Activated naive CD4-positive, alpha-beta T cell treated with anti-CD3 and anti-CD28 coated beads, Interleukin-2, amount 50 U/mL, for 24 hours (primary cell): ENCODE measurements around the gene TMEM86B.
"Not testable (repeated sequence)": the region's sequence is repeated elsewhere in the genome, so short reads cannot be mapped to it uniquely, and the experiment has no call there.

ENCODE experiments used
- H3K27ac Mint-ChIP-seq: one replicate; pipeline ENCODE4 v1.8.0; 2021; ENCODE audit warnings: mild to moderate bottlenecking, mixed read lengths
- H3K27me3 Mint-ChIP-seq: one replicate; pipeline ENCODE4 v1.8.0; 2021; ENCODE audit warnings: mixed read lengths
- H3K36me3 Mint-ChIP-seq: one replicate; pipeline ENCODE4 v1.8.0; 2021; ENCODE audit warnings: mixed read lengths
- H3K4me1 Mint-ChIP-seq: one replicate; pipeline ENCODE4 v1.8.0; 2021; ENCODE audit warnings: mixed read lengths
- H3K4me3 Mint-ChIP-seq: one replicate; pipeline ENCODE4 v1.8.0; 2021; ENCODE audit warnings: mild to moderate bottlenecking, mixed read lengths
- H3K9me3 Mint-ChIP-seq: one replicate; pipeline ENCODE4 v1.8.0; 2021; ENCODE audit warnings: mixed read lengths

Gene TMEM86B

DNA sequence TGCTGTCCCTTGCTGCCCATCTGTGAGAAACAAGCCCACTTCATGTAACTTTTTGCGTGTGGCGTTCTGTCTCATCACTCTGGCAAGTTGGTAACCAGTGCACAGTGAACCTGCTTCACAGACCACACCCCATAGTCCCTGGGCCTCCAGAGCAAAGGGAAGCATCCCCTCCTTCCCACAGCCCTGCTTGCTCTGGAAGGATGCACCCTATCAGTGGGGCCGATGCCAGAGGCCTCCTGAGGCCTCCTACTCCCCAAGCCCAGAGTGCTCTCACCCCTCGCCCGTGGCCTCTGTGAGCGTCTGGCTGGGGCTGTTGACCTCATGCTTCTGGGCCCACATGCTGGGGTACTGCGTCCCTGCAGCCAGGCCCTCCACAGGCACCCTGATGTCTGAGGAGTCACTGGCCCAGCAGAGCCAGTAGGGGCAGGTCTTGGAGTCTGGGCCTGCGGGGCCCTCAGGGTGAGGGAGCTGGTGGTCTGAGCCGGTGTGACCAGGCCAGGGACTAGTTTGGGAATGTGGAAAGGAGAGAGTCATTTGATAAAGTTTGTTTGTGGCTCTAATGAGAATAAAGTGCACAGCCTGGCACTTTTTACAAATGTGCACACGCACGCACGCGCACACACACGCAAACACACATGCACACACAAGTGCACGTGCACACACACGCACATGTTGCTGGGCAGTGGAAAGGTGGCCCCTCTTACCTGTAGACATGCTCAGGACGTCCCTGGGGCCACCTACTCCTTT, 5.1 kb downstream of the TMEM86B start:
- H3K27ac Mint-ChIP-seq = peak overlapping the region; percentile 4
- H3K36me3 Mint-ChIP-seq = peaks cover 11% of the 10 kb centered on the region
- H3K4me3 Mint-ChIP-seq = no peak overlapping the region
- H3K27me3 Mint-ChIP-seq = no peaks in the 10 kb centered on the region
- peaks cover 3% of the 10 kb centered on the region for H3K9me3 Mint-ChIP-seq
- no peaks in the 10 kb centered on the region for H3K4me1 Mint-ChIP-seq

DNA sequence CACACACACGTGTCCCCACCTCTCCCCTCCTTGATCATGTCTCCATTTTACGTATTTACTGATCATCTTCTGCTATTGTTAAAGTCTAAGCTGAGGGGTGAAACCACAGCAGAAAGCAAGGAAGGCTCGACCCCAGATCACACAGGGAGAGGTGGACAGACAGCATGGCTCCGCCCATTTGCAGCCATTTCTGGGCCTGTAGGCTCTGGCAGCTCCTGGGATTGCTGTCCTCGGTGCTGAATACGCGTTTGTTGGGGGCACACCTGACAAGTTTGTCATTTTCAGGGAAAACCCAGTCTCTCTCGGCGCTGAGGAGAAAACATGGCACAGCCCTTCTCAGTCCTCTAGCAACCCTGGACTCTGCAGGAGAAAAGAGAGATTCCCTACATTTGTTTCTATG, 8.0 kb downstream of the TMEM86B start:
- Mint-ChIP-seq H3K36me3 (peaks cover 8% of the 10 kb centered on the region), H3K27ac (no peak overlapping the region), H3K9me3 (peaks cover 3% of the 10 kb centered on the region), H3K27me3 (no peaks in the 10 kb centered on the region), H3K4me3 (no peak overlapping the region), H3K4me1 (peaks cover 16% of the 10 kb centered on the region)

DNA sequence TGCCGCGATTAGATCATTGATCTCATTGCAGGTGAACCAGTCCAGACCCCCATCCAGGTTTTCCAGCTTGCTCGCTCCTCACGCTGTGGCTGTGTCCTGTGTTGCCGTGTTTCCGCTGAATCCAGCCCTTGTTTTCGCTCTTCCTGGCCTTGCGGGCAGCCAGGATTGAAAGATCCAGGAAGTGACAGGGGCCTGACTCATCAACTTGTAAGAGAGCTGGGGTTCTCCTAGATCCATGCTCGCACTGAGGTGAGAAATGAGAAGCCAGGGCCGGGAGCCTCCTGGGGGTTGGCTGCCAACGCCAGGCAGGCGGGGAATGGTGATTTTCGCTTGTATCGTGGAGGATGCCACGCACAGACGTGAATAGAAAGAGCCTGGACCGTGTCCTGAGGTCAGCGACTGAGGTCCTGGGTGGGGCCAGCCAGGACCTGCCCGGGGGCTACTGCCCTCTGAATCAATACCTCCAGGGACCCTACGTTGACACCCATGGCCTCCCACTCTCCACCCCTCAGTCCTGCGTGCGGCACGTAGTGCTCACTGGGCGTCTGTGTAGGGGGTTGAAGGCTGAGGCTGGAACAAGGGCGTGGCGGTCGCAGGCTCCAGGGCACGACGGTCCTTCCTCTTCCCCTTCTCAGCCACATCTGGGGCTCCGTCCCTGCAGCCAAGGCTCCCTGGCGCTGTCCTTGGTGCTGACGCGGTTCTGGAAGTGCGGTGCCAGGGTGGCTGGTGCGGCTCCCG, 11.9 kb downstream of the TMEM86B start:
- H3K27me3 Mint-ChIP-seq = peaks cover 8% of the 10 kb centered on the region
- H3K27ac Mint-ChIP-seq = no peak overlapping the region
- H3K9me3 Mint-ChIP-seq = peaks cover 7% of the 10 kb centered on the region
- H3K4me3 Mint-ChIP-seq = peak overlapping the region; percentile 34
- H3K4me1 Mint-ChIP-seq = peaks cover 19% of the 10 kb centered on the region
- H3K36me3 Mint-ChIP-seq = peaks cover 9% of the 10 kb centered on the region

GRCh38 chr19:55213547-55213946, 15.0 kb downstream of the TMEM86B start:
- Mint-ChIP-seq H3K27me3 (peaks cover 18% of the 10 kb centered on the region), H3K36me3 (peaks cover 3% of the 10 kb centered on the region), H3K4me1 (peaks cover 19% of the 10 kb centered on the region), H3K27ac (no peak overlapping the region), H3K4me3 (no peak overlapping the region), H3K9me3 (peaks cover 3% of the 10 kb centered on the region)

- no peak overlapping the region for H3K4me3 Mint-ChIP-seq
- peaks cover 3% of the 10 kb centered on the region for H3K36me3 Mint-ChIP-seq
- peaks cover 19% of the 10 kb centered on the region for H3K4me1 Mint-ChIP-seq
- no peak overlapping the region for H3K27ac Mint-ChIP-seq
- H3K27me3 Mint-ChIP-seq = peaks cover 18% of the 10 kb centered on the region
- H3K9me3 Mint-ChIP-seq = peaks cover 3% of the 10 kb centered on the region
These were observed 16.1 kb downstream of the TMEM86B start for GRCh38 chr19:55212447-55212846.

GRCh38 chr19:55209693-55210472, 18.7 kb downstream of the TMEM86B start:
- Mint-ChIP-seq H3K27me3 (peaks cover 27% of the 10 kb centered on the region), H3K4me3 (no peak overlapping the region), H3K4me1 (peaks cover 4% of the 10 kb centered on the region), H3K36me3 (peaks cover 5% of the 10 kb centered on the region), H3K27ac (no peak overlapping the region), H3K9me3 (peaks cover 3% of the 10 kb centered on the region)

DNA sequence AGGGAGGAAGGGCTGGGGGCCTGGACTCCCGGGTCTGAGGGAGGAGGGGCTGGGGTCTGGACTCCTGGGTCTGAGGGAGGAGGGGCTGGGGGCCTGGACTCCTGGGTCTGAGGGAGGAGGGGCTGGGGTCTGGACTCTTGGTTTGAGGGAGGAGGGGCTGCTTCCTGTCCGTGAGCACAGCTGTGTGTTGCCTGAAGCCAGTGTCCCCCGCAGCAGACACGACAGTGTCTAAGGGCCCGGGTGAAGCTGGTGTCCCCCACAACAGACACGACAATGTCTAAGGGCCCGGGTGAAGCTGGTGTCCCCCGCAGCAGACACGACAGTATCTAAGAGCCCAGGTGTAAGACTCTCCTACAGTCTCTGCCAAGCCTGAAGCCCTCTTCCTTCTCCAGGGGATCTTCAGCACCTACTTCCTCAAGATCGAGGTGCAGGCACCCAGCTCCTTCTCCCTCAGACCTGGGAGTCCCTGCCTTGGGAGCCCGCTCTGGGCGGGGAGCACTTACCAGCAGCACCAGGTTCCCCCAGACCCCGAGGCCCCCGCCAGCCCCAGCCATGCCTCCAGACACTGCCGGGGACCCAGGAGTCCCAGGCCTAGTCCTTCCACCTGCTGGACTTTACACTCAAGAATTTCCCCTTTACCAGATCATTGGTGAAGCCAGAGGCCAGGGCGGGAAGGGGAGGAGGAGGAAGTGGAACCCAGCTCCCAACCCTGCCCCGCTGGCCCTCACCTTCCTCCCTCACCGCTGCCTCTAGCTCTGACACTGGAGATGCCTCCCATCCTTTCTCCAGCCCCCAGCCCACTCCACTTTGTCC, 19.5 kb downstream of the TMEM86B start, which contains the start of gene PTPRH:
Gene PTPRH (minus strand): TSS at position 622 of the 813 bp plus-strand sequence. CDS start 68 bp downstream, at position 554.
- Mint-ChIP-seq H3K4me3 (no peak within 1 kb of the TSS), H3K27me3 (peaks cover 29% of the 10 kb centered on the region), H3K4me1 (peaks cover 4% of the 10 kb centered on the region), H3K9me3 (peaks cover 2% of the 10 kb centered on the region), H3K27ac (no peak within 1 kb of the TSS), H3K36me3 (peaks cover 5% of the 10 kb centered on the region)

DNA sequence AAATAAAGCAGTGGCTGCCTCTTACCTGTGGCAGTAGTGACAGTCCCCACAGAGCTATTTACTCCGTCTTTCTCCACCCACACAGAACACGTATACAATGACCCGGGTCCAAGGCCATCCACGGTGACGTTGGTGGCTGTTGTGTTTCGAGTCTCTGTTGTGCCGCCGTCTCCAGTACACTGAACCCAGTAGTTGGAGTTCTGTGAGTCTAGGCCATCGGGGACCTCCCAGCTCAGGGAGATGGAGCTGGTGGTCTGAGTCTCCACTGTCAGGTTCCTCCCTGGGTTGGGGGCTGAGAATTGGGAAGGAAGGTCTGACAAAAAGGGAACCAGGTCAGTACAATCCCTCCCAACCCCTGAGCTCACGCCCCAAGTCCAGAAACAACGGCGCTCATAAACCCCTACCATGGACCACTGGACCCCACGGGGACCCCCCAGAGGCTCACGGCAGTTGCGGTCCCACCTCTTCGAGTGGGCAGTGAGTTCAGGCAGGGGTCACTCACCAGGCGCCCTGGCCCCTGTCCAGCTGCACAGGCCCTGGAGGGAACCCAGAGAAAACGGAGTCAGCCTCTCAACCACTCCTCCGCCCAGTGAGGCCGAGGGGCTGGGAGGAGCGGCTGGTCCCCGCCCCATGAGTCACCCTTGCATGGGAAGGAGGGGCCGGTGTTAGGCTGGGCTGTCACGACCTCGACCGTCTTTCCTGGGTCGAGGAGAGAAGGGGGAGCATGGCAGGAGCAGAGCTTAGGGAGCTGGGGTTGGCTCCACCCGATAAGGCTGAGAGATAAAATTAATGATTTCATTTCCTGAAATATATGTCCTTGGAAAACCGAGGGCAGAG, 21.7 kb downstream of the TMEM86B start:
- no peaks in the 10 kb centered on the region for H3K9me3 Mint-ChIP-seq
- H3K36me3 Mint-ChIP-seq = peaks cover 2% of the 10 kb centered on the region
- H3K4me3 Mint-ChIP-seq = no peak overlapping the region
- H3K4me1 Mint-ChIP-seq = peaks cover 4% of the 10 kb centered on the region
- H3K27me3 Mint-ChIP-seq = peaks cover 27% of the 10 kb centered on the region
- peak overlapping the region; percentile 65 for H3K27ac Mint-ChIP-seq

DNA sequence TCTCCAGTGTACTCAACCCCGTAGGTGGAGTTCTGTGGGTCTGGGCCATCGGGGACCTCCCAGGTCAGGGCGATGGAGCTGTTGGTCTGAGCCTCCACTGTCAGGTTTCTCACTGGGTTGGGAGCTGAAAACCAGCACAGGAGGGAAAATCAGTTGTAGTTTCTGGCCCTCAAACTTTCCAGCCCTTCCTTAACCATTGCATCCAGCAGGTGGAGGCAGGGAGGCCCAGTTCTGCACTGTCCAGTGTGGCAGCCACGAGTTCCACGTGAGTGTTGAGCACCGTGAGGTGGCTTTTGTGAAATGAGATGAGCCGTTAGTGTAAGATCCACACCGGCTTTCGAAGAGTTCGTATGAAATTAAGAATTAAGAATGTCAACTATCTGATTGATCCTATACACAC, 26.4 kb downstream of the TMEM86B start:
- H3K27me3 Mint-ChIP-seq = peaks cover 26% of the 10 kb centered on the region
- H3K9me3 Mint-ChIP-seq, H3K4me3 Mint-ChIP-seq, H3K27ac Mint-ChIP-seq, H3K36me3 Mint-ChIP-seq, H3K4me1 Mint-ChIP-seq: not testable (repeated sequence)

GRCh38 chr19:55199620-55200204, 28.9 kb downstream of the TMEM86B start:
- Mint-ChIP-seq H3K9me3 (no peaks in the 10 kb centered on the region), H3K27ac (no peak overlapping the region), H3K4me3 (no peak overlapping the region), H3K4me1 (no peaks in the 10 kb centered on the region), H3K36me3 (peaks cover 2% of the 10 kb centered on the region), H3K27me3 (peaks cover 17% of the 10 kb centered on the region)

DNA sequence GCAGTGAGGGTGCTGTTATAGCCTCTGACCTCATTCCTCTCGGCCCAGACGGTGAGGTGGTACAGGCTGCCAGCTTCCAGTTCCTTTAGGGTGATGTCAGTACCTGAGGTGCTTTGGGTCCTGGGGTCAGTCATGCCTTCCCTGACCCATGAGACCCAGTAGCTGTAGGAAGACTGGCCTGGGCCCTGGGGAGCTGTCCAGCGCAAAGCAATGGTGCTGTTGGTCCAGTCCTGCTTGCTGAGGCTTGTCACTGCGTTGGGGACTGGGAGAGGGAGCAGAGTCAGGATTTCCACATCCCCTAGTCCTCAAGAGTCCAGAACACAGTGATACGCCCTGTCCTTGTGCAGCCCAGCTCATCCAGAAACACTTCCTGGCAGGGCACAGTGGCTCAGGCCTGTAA, 29.9 kb downstream of the TMEM86B start:
- H3K27ac Mint-ChIP-seq = no peak overlapping the region
- H3K27me3 Mint-ChIP-seq = peaks cover 12% of the 10 kb centered on the region
- H3K9me3 Mint-ChIP-seq = no peaks in the 10 kb centered on the region
- peaks cover 2% of the 10 kb centered on the region for H3K36me3 Mint-ChIP-seq
- H3K4me3 Mint-ChIP-seq = no peak overlapping the region
- H3K4me1 Mint-ChIP-seq = no peaks in the 10 kb centered on the region

DNA sequence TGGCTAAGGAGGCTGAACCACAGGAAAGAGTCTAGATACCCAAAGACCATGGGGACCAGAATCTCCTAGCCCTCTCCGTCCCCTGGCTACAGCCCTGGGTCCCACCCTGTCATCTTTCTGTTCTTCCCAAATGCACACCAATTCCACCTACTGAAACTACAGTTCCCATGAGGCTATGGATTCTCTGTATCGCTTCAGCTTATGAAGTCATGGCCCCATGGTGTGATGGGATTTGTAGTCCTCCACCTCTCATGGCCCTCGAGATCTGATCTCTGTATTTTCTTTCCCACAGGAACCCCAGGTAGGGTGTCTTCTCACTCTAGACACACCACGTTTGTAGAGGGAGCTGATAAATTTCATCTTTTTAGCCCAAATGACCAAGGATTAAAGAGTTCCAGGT, 31.0 kb downstream of the TMEM86B start:
- H3K27ac Mint-ChIP-seq = no peak overlapping the region
- no peak overlapping the region for H3K4me3 Mint-ChIP-seq
- no peaks in the 10 kb centered on the region for H3K4me1 Mint-ChIP-seq
- H3K36me3 Mint-ChIP-seq = peaks cover 2% of the 10 kb centered on the region
- H3K9me3 Mint-ChIP-seq = no peaks in the 10 kb centered on the region
- H3K27me3 Mint-ChIP-seq = peaks cover 11% of the 10 kb centered on the region

- H3K9me3 Mint-ChIP-seq = no peaks in the 10 kb centered on the region
- peaks cover 11% of the 10 kb centered on the region for H3K27me3 Mint-ChIP-seq
- no peaks in the 10 kb centered on the region for H3K4me1 Mint-ChIP-seq
These were observed 31.8 kb downstream of the TMEM86B start for GRCh38 chr19:55196803-55197202.

DNA sequence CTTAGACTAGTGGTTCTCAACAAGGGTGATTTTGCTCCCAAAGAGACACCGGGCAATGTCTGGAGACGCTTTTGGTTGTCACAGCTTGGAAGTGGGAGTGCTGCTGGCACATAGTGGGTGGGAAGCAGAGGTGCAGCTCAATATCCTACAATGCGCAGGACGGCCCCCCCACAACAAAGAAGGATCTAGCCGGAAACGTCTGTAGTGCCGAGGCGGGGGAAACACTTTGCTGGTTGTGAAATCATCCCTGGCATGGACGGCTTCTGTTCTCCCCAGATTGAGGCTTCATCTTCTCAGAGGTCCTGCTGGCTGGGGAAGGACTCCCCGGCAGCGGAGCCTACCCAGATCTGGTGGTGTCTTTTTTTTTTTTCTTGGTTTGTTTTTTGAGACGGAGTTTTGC, 35.1 kb downstream of the TMEM86B start:
- Mint-ChIP-seq H3K27me3 (peaks cover 3% of the 10 kb centered on the region), H3K4me3 (no peak overlapping the region), H3K27ac (no peak overlapping the region), H3K9me3 (no peaks in the 10 kb centered on the region), H3K4me1 (peaks cover 5% of the 10 kb centered on the region), H3K36me3 (no peaks in the 10 kb centered on the region)

More at GRCh38 chr19:55196803-55197202, 31.8 kb downstream of the TMEM86B start:
- no peak overlapping the region for H3K4me3 Mint-ChIP-seq
- peaks cover 2% of the 10 kb centered on the region for H3K36me3 Mint-ChIP-seq
- no peak overlapping the region for H3K27ac Mint-ChIP-seq
